NCI-H1092 treated with DMSO at 0.1 percent for 48 hours (cell line): ENCODE data around the gene RAB11FIP4.

Source experiments
- DNase-seq: peaks from one replicate; lab custom pipeline; 2025; lab: John Stamatoyannopoulos, UW

RAB11FIP4 gene

GRCh38 chr17:31387438-31387837 is 4.0 kb upstream of the RAB11FIP4 start:
- no peak for DNase-seq

- DNase-seq: no peak
Measured at GRCh38 chr17:31388351-31388750, 3.1 kb upstream of the RAB11FIP4 start.

- DNase-seq: no peak
Measured at GRCh38 chr17:31388770-31389656, 2.5 kb upstream of the RAB11FIP4 start.

GRCh38 chr17:31389657-31390381 is 1.7 kb upstream of the RAB11FIP4 start:
- peak; percentile 48 for DNase-seq

GRCh38 chr17:31390426-31390747 is 1.1 kb upstream of the RAB11FIP4 start:
- DNase-seq: no peak

- DNase-seq: no peak
Measured at GRCh38 chr17:31390748-31391495, 553 bp upstream of the RAB11FIP4 start.

- DNase-seq: peak; percentile 47
Measured at GRCh38 chr17:31392002-31392855, 754 bp downstream of the RAB11FIP4 start.

GRCh38 chr17:31392856-31393748 is 1.6 kb downstream of the RAB11FIP4 start:
- DNase-seq: no peak

- no peak for DNase-seq
Measured at GRCh38 chr17:31393749-31394146, 2.3 kb downstream of the RAB11FIP4 start.

GRCh38 chr17:31394544-31394943 is 3.1 kb downstream of the RAB11FIP4 start:
- no peak for DNase-seq

- no peak for DNase-seq
Measured at GRCh38 chr17:31397256-31397939, 5.9 kb downstream of the RAB11FIP4 start.

GRCh38 chr17:31398381-31399311 is 7.2 kb downstream of the RAB11FIP4 start:
- DNase-seq: no peak

- DNase-seq: no peak
Measured at GRCh38 chr17:31400481-31400950, 9.0 kb downstream of the RAB11FIP4 start.

GRCh38 chr17:31401456-31402254 is 10.2 kb downstream of the RAB11FIP4 start:
- DNase-seq: no peak

GRCh38 chr17:31404028-31404949 is 12.8 kb downstream of the RAB11FIP4 start:
- DNase-seq: no peak

GRCh38 chr17:31405890-31406371 is 14.5 kb downstream of the RAB11FIP4 start:
- DNase-seq: no peak

GRCh38 chr17:31408586-31408985 is 17.1 kb downstream of the RAB11FIP4 start:
- no peak for DNase-seq
